Astrocyte (in vitro differentiated cells and primary cell): ENCODE data around the gene PHC2. TPM values are rescaled to one million over a fixed set of nuclear protein-coding genes. Genes with fewer than 3 reads are reported as not detected.

ENCODE experiments used
- DNase-seq: peaks from one replicate; pipeline ENCODE4 v3.0.0-alpha.2; 2010; ENCODE audit warnings: low read depth
- FAIRE-seq: peaks from 2 replicates; lab custom pipeline; 2011; peaks lifted over from hg19 to GRCh38; lab: Jason Lieb, UNC
- H2AFZ ChIP-seq: 2 replicates; pipeline ENCODE4 v1.6.0; 2012; ENCODE audit warnings: low read depth, low read length, inconsistent platforms
- H3K27ac ChIP-seq: 2 replicates; pipeline ENCODE4 v1.5.1; 2011; ENCODE audit warnings: low read depth, low read length, inconsistent platforms
- H3K27me3 ChIP-seq: 2 replicates; pipeline ENCODE4 v1.6.0; 2011; ENCODE audit warnings: low read length, inconsistent platforms; ENCODE audit not compliant: insufficient read depth
- H3K36me3 ChIP-seq: 2 replicates; pipeline ENCODE4 v1.5.1; 2011; ENCODE audit warnings: low read length, inconsistent platforms; ENCODE audit not compliant: insufficient read depth
- H3K4me1 ChIP-seq: 2 replicates; pipeline ENCODE4 v1.5.1; 2011; ENCODE audit warnings: low read length, inconsistent platforms; ENCODE audit not compliant: insufficient read depth
- H3K4me2 ChIP-seq: 2 replicates; pipeline ENCODE4 v1.6.0; 2012; ENCODE audit warnings: low read length, inconsistent platforms
- H3K4me3 ChIP-seq: 2 replicates; pipeline ENCODE4 v1.5.1; 2011; ENCODE audit warnings: low read depth, mild to moderate bottlenecking, low read length, inconsistent platforms; ENCODE audit not compliant: insufficient read depth
- H3K79me2 ChIP-seq: 2 replicates; pipeline ENCODE4 v1.6.0; 2012; ENCODE audit warnings: mild to moderate bottlenecking, low read length, inconsistent platforms; ENCODE audit not compliant: insufficient read depth
- H3K9ac ChIP-seq: 2 replicates; pipeline ENCODE4 v1.6.0; 2012; ENCODE audit warnings: mild to moderate bottlenecking, low read length, inconsistent platforms
- H3K9me3 ChIP-seq: 2 replicates; pipeline ENCODE4 v1.5.1; 2012; ENCODE audit warnings: low read depth, mild to moderate bottlenecking, low read length, inconsistent platforms; ENCODE audit not compliant: insufficient read depth
- H4K20me1 ChIP-seq: 2 replicates; pipeline ENCODE4 v1.6.0; 2012; ENCODE audit warnings: low read length, inconsistent platforms; ENCODE audit not compliant: insufficient read depth
- H3K27ac Mint-ChIP-seq: one replicate; pipeline ENCODE4 v1.8.0; 2021; ENCODE audit warnings: mild to moderate bottlenecking, mixed read lengths; ENCODE audit not compliant: unreplicated experiment
- H3K27me3 Mint-ChIP-seq: one replicate; pipeline ENCODE4 v1.8.0; 2021; ENCODE audit warnings: low read depth, mixed read lengths; ENCODE audit not compliant: unreplicated experiment
- H3K36me3 Mint-ChIP-seq: one replicate; pipeline ENCODE4 v1.8.0; 2021; ENCODE audit warnings: low read depth, mixed read lengths; ENCODE audit not compliant: unreplicated experiment
- H3K4me1 Mint-ChIP-seq: one replicate; pipeline ENCODE4 v1.8.0; 2021; ENCODE audit warnings: low read depth, mixed read lengths; ENCODE audit not compliant: unreplicated experiment
- H3K4me3 Mint-ChIP-seq: one replicate; pipeline ENCODE4 v1.8.0; 2021; ENCODE audit warnings: mild to moderate bottlenecking, moderate library complexity, mixed read lengths; ENCODE audit not compliant: unreplicated experiment
- H3K9me3 Mint-ChIP-seq: one replicate; pipeline ENCODE4 v1.8.0; 2021; ENCODE audit warnings: mild to moderate bottlenecking, mixed read lengths; ENCODE audit not compliant: unreplicated experiment
- EZH2 ChIP-seq: IDR thresholded peaks from 2 replicates; pipeline ENCODE4 v1.6.1; 2012; ENCODE audit warnings: mild to moderate bottlenecking, low read length, inconsistent platforms; ENCODE audit not compliant: insufficient read depth
- total RNA-seq: library from RNA; stranded (reverse); gene quantifications from 2 replicates; pipeline ENCODE4 v1.2.1, GENCODE V29; 2021
- TF ChIP-seq, protein P1 (sequence below): IDR thresholded peaks from 2 replicates; pipeline ENCODE4 v1.5.1; 2011; ENCODE audit warnings: low read depth, mild to moderate bottlenecking, inconsistent platforms, low read length, moderate library complexity; ENCODE audit not compliant: insufficient read depth

PHC2 gene
- total RNA-seq, 1 donor from 2014 or later = 113 TPM

- Histone ChIP-seq H3K9me3 (no peaks in the 10 kb centered on the region), H3K79me2 (no peaks in the 10 kb centered on the region), H2AFZ (no peak overlapping the region), H3K27ac (no peak overlapping the region), H3K36me3 (peaks cover 6% of the 10 kb centered on the region), H3K9ac (no peak overlapping the region), H3K27me3 (no peaks in the 10 kb centered on the region), H3K4me2 (no peak overlapping the region), H3K4me3 (no peak overlapping the region), H4K20me1 (no peaks in the 10 kb centered on the region), H3K4me1 (peaks cover 14% of the 10 kb centered on the region)
- no peak for DNase-seq
- TF ChIP-seq EZH2 = no peak
- TF ChIP-seq, protein P1, sequence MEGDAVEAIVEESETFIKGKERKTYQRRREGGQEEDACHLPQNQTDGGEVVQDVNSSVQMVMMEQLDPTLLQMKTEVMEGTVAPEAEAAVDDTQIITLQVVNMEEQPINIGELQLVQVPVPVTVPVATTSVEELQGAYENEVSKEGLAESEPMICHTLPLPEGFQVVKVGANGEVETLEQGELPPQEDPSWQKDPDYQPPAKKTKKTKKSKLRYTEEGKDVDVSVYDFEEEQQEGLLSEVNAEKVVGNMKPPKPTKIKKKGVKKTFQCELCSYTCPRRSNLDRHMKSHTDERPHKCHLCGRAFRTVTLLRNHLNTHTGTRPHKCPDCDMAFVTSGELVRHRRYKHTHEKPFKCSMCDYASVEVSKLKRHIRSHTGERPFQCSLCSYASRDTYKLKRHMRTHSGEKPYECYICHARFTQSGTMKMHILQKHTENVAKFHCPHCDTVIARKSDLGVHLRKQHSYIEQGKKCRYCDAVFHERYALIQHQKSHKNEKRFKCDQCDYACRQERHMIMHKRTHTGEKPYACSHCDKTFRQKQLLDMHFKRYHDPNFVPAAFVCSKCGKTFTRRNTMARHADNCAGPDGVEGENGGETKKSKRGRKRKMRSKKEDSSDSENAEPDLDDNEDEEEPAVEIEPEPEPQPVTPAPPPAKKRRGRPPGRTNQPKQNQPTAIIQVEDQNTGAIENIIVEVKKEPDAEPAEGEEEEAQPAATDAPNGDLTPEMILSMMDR = no peak
- H3K27ac Mint-ChIP-seq = no peak overlapping the region
- H3K9me3 Mint-ChIP-seq = no peaks in the 10 kb centered on the region
- peaks cover 15% of the 10 kb centered on the region for H3K27me3 Mint-ChIP-seq
- H3K36me3 Mint-ChIP-seq = peaks cover 31% of the 10 kb centered on the region
- H3K4me1 Mint-ChIP-seq = peaks cover 40% of the 10 kb centered on the region
- no peak for FAIRE-seq
- H3K4me3 Mint-ChIP-seq = no peak overlapping the region
Measured at GRCh38 chr1:33370301-33370700, 60.6 kb downstream of the PHC2 start.

GRCh38 chr1:33369764-33370163, 61.1 kb downstream of the PHC2 start:
- Mint-ChIP-seq H3K27me3 (peaks cover 15% of the 10 kb centered on the region), H3K27ac (no peak overlapping the region), H3K9me3 (no peaks in the 10 kb centered on the region), H3K36me3 (peaks cover 29% of the 10 kb centered on the region), H3K4me1 (peaks cover 42% of the 10 kb centered on the region), H3K4me3 (no peak overlapping the region)
- H4K20me1 ChIP-seq = no peaks in the 10 kb centered on the region
- no peaks in the 10 kb centered on the region for H3K9me3 ChIP-seq
- FAIRE-seq (no peak), DNase-seq (no peak)
- no peaks in the 10 kb centered on the region for H3K27me3 ChIP-seq
- H3K79me2 ChIP-seq = no peaks in the 10 kb centered on the region
- H2AFZ ChIP-seq = no peak overlapping the region
- no peak overlapping the region for H3K9ac ChIP-seq
- no peak for TF ChIP-seq EZH2
- H3K27ac ChIP-seq = no peak overlapping the region
- peaks cover 6% of the 10 kb centered on the region for H3K36me3 ChIP-seq
- H3K4me2 ChIP-seq = no peak overlapping the region
- no peak overlapping the region for H3K4me3 ChIP-seq
- peaks cover 19% of the 10 kb centered on the region for H3K4me1 ChIP-seq

- no peaks in the 10 kb centered on the region for H3K9me3 Mint-ChIP-seq
- H3K27ac Mint-ChIP-seq = no peak overlapping the region
- Histone ChIP-seq H3K9me3 (no peaks in the 10 kb centered on the region), H3K36me3 (peaks cover 6% of the 10 kb centered on the region), H3K9ac (no peak overlapping the region), H3K4me1 (peaks cover 26% of the 10 kb centered on the region), H3K79me2 (no peaks in the 10 kb centered on the region), H3K4me3 (no peak overlapping the region), H3K4me2 (no peak overlapping the region), H2AFZ (no peak overlapping the region), H3K27ac (no peak overlapping the region), H3K27me3 (no peaks in the 10 kb centered on the region), H4K20me1 (no peaks in the 10 kb centered on the region)
- no peak overlapping the region for H3K4me3 Mint-ChIP-seq
- DNase-seq = no peak
- H3K36me3 Mint-ChIP-seq = peaks cover 27% of the 10 kb centered on the region
- FAIRE-seq = no peak
- H3K27me3 Mint-ChIP-seq = peaks cover 15% of the 10 kb centered on the region
- no peak for TF ChIP-seq EZH2
- TF ChIP-seq, protein P1 = no peak
- peaks cover 43% of the 10 kb centered on the region for H3K4me1 Mint-ChIP-seq
Measured at GRCh38 chr1:33369081-33369480, 61.8 kb downstream of the PHC2 start.
